H54 (cell line): Measurements from ENCODE around the gene CHMP4B.

Experiments
- DNase-seq: peaks from one replicate; pipeline ENCODE4 v3.0.0; 2011; ENCODE audit warnings: low spot score, mixed read lengths; ENCODE audit not compliant: insufficient read length
- FAIRE-seq: peaks from 3 replicates; lab custom pipeline; 2011; peaks lifted over from hg19 to GRCh38; lab: Jason Lieb, UNC
- POLR2A ChIP-seq: IDR thresholded peaks from 2 replicates; pipeline ENCODE4 v1.6.1; 2011; ENCODE audit warnings: low read depth, mild to moderate bottlenecking, low read length

Gene CHMP4B

DNA sequence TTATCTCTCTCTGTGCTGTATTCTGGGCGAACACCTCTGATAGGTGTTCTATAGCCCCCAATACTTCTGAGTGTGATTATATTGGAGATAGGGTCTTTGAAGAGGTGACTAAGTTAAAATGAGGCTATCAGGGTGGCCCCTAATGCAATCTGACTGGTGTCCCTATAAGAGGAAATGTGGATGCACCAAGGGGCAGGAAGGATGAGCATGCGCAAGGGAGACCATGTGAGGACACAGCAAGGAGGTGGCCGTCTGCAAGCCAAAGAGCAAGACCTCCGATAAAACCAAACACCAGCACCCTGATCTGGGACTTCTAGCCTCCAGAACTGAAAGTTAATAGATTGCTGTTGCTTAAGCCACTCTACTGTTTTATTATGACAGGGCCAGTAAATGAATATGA lies 69.2 kb downstream of the CHMP4B start:
- DNase-seq (no peak), FAIRE-seq (no peak)
- no peak for TF ChIP-seq POLR2A

GRCh38 chr20:33881989-33882388 lies 70.8 kb downstream of the CHMP4B start:
- no peak for TF ChIP-seq POLR2A
- FAIRE-seq (no peak), DNase-seq (no peak)

GRCh38 chr20:33882481-33882880 lies 71.3 kb downstream of the CHMP4B start:
- FAIRE-seq (no peak), DNase-seq (no peak)
- no peak for TF ChIP-seq POLR2A

- no peak for TF ChIP-seq POLR2A
- no peak for FAIRE-seq
Observed at GRCh38 chr20:33883164-33883563, 72.0 kb downstream of the CHMP4B start.

DNA sequence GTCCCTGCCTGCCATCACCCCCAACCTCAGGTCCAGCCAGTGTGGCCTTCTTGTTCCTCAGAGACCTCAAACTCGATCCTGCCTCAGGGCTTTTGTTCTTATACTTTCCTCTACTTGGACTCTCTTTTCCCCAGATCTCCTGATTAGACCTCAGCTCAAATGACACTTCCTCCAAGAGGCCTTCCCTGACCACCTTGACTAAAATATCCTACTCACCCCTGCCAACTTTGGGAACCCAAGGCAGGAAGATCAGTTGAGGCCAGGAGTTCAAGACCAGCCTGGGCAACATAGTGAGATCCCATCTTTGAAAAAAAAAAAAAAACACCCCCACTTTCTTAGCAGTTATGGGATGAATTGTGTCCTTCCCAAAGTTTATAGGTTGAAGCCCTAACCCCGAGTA lies 73.5 kb downstream of the CHMP4B start:
- FAIRE-seq (no peak), DNase-seq (no peak)

More at GRCh38 chr20:33883164-33883563, 72.0 kb downstream of the CHMP4B start:
- DNase-seq = no peak

GRCh38 chr20:33889312-33889711 lies 78.2 kb downstream of the CHMP4B start:
- no peak for DNase-seq
- no peak for FAIRE-seq
- TF ChIP-seq POLR2A = no peak

More for the DNA sequence above, 73.5 kb downstream of the CHMP4B start:
- no peak for TF ChIP-seq POLR2A

- TF ChIP-seq POLR2A = no peak
- DNase-seq = no peak
- no peak for FAIRE-seq
Observed at GRCh38 chr20:33890557-33890956, 79.4 kb downstream of the CHMP4B start.

GRCh38 chr20:33893314-33893713 lies 82.2 kb downstream of the CHMP4B start:
- FAIRE-seq (peak; percentile 20), DNase-seq (peak; percentile 68)
- no peak for TF ChIP-seq POLR2A

DNA sequence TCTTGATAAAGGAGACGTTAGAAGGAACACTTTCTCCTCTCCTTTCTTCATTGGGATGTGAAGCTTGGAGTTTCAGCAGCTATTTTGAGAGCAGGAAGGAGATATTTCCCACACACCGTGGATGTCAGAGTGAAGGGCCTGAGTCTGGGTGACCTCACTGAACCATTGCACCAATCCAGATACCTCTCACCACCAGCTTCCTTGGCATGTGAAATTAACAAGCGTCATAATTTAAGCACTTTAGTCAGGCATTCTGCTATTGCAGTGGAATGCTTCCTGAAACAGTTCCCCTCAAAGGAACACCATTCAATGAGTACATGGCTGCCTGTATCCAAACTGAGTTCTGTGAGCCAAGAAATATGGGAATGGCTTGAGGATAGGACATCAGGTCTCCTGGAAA lies 83.7 kb downstream of the CHMP4B start:
- FAIRE-seq = no peak
- DNase-seq = no peak

GRCh38 chr20:33896509-33896908 lies 85.4 kb downstream of the CHMP4B start:
- no peak for FAIRE-seq
- DNase-seq = no peak

More for the DNA sequence above, 83.7 kb downstream of the CHMP4B start:
- TF ChIP-seq POLR2A = no peak

GRCh38 chr20:33897313-33897912 lies 86.3 kb downstream of the CHMP4B start:
- FAIRE-seq (no peak), DNase-seq (no peak)
- no peak for TF ChIP-seq POLR2A

More at GRCh38 chr20:33896509-33896908, 85.4 kb downstream of the CHMP4B start:
- no peak for TF ChIP-seq POLR2A

DNA sequence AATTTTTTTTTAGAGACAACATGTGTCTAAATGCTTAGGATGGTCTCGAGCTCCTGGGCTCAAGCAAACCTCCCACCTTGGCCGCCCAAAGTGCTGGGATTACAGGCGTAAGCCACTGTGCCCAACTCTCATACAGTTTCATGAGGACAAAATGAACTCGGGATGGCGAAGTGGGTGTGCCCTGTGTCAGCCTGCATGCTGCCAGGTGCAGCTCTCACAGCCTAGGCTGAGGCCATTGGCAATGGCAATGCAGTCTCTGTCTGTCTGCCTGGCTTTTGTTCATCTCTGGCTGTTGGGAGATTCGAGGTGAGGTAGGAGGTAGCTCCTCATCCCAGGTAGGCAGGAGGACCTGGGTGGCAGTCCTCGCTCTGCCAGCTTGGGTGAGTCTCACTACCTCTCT lies 88.0 kb downstream of the CHMP4B start:
- DNase-seq = no peak
- TF ChIP-seq POLR2A = no peak
- no peak for FAIRE-seq

DNA sequence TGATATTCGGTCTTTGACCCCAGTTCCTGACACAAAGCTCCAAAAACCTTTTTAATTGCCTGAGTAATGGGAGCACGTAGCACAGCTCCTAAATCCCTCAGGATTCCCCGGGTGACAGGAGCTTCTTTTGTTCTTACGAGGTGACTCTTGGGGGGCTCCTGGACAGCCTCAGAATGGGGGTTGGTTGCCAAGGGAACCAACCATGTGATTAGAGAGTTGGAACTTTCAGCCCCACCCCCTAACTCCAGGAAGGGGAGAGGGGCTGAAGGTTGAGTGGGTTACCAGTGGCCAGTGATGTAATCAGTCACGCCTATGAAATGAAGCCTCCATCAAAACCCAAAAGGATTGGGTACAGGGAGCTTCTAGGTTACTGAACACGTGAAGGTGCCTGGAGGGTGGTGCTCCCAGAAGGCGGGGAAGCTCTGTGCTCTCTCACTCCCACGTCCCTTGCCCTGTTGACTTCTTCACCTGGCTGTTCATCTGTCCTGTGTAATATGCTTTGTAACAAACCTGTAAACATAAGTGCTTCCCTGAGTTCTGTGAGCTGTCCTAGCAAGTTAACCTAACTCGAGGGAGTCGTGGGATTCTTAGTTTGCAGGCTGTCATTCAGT lies 89.5 kb downstream of the CHMP4B start:
- DNase-seq (no peak), FAIRE-seq (no peak)
- TF ChIP-seq POLR2A = no peak

- DNase-seq (no peak), FAIRE-seq (no peak)
- no peak for TF ChIP-seq POLR2A
Observed at GRCh38 chr20:33901132-33901523, 90.0 kb downstream of the CHMP4B start.

DNA sequence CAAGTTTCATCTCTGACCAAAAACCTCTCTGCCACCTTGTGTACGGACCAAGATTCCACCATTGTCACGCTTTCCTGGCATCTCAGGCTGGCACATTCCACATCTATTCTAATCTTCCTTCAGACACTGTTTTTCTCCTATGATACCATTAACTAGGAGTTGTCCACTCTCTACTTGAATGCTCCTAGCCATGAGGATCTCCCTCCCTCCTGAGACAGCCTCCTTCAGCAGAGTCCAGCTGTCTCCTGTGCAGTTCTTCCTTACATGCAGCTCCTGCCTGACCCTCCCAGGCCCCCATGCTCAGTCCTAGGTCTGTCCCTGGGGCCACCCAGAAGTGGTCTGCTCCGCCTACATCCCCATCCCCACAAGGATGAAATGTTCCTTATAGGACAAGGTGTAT lies 90.9 kb downstream of the CHMP4B start:
- FAIRE-seq (no peak), DNase-seq (no peak)
- no peak for TF ChIP-seq POLR2A
